Stimulated activated CD8-positive, alpha-beta memory T cell treated with anti-CD3 and anti-CD28 coated beads, Interleukin-4, amount 100 ng/mL, for 1 hour (primary cell): ENCODE measurements around the gene ROM1.
"Not testable (repeated sequence)": the region's sequence is repeated elsewhere in the genome, so short reads cannot be mapped to it uniquely, and the experiment has no call there.

Experiments used
- DNase-seq, 2 donors: peaks; one replicate each; pipeline ENCODE4 v3.0.0-alpha.2; 2020; ENCODE audit warnings: low read depth in 2 of 2, low spot score in 1 of 2

ROM1 gene

GRCh38 chr11:62585356-62585755 lies 27.7 kb upstream of the ROM1 start:
- DNase-seq, result not testable (repeated sequence)

GRCh38 chr11:62588966-62589637 lies 24.0 kb upstream of the ROM1 start:
- no peak for DNase-seq

GRCh38 chr11:62591448-62592145 lies 21.5 kb upstream of the ROM1 start, which contains the start of gene TUT1:
Gene TUT1 (minus strand): TSS chr11:62591523. CDS start chr11:62591485, 38 bp downstream.
- DNase-seq, result peak; percentile 85 to 92

- no peak for DNase-seq
Measured at GRCh38 chr11:62592146-62592815, 20.8 kb upstream of the ROM1 start.

- no peak for DNase-seq
Measured at GRCh38 chr11:62592989-62593421, 20.1 kb upstream of the ROM1 start.

GRCh38 chr11:62593434-62594044 lies 19.5 kb upstream of the ROM1 start:
- peak in 1 of 2 donors; percentile 65 for DNase-seq

- DNase-seq, result no peak
Measured at GRCh38 chr11:62595124-62595523, 17.9 kb upstream of the ROM1 start.

GRCh38 chr11:62599069-62599696 lies 13.9 kb upstream of the ROM1 start:
- peak; percentile 84 to 89 for DNase-seq

- DNase-seq, result no peak
Measured at GRCh38 chr11:62599901-62600300, 13.2 kb upstream of the ROM1 start.

GRCh38 chr11:62600367-62601121 lies 12.5 kb upstream of the ROM1 start:
- DNase-seq, result no peak

GRCh38 chr11:62601122-62601371 lies 12.0 kb upstream of the ROM1 start:
- DNase-seq, result no peak

- peak; percentile 98 to 99 for DNase-seq
Measured at GRCh38 chr11:62601372-62602140, 11.5 kb upstream of the ROM1 start, which contains the start of gene MTA2. Gene MTA2 (minus strand): TSS chr11:62601865. CDS start chr11:62601450, 415 bp downstream.

GRCh38 chr11:62602141-62603071 lies 10.7 kb upstream of the ROM1 start:
- DNase-seq, result no peak

GRCh38 chr11:62603072-62603408 lies 10.0 kb upstream of the ROM1 start:
- no peak for DNase-seq

GRCh38 chr11:62603776-62604299 lies 9.2 kb upstream of the ROM1 start:
- no peak for DNase-seq

- no peak for DNase-seq
Measured at GRCh38 chr11:62604460-62605120, 8.5 kb upstream of the ROM1 start.

GRCh38 chr11:62605467-62605866 lies 7.6 kb upstream of the ROM1 start:
- no peak for DNase-seq

GRCh38 chr11:62605902-62606301 lies 7.2 kb upstream of the ROM1 start:
- DNase-seq, result no peak
